IPS-18c (cell line): Measurements from ENCODE around the gene EHBP1.
"Not testable (repeated sequence)": the region's sequence is repeated elsewhere in the genome, so short reads cannot be mapped to it uniquely, and the experiment has no call there.

Experiments
- H3K4me3 ChIP-seq: 2 replicates; pipeline ENCODE4 v1.7.0; 2013; ENCODE audit warnings: low read depth, mild to moderate bottlenecking, low read length, moderate library complexity; ENCODE audit not compliant: insufficient read depth
- H3K9me3 ChIP-seq: one replicate; pipeline ENCODE4 v1.6.1; 2013; ENCODE audit warnings: mild to moderate bottlenecking, low read length, moderate library complexity; ENCODE audit not compliant: control insufficient read depth, insufficient read depth

The EHBP1 gene

GRCh38 chr2:62688771-62689170 is 16.7 kb upstream of the EHBP1 start:
- Histone ChIP-seq H3K4me3 (no peak overlapping the region), H3K9me3 (no peaks in the 10 kb centered on the region)

GRCh38 chr2:62691186-62691585 is 14.3 kb upstream of the EHBP1 start:
- Histone ChIP-seq H3K9me3 (no peaks in the 10 kb centered on the region), H3K4me3 (no peak overlapping the region)

GRCh38 chr2:62692225-62692624 is 13.3 kb upstream of the EHBP1 start:
- Histone ChIP-seq H3K9me3 (no peaks in the 10 kb centered on the region), H3K4me3 (no peak overlapping the region)

DNA sequence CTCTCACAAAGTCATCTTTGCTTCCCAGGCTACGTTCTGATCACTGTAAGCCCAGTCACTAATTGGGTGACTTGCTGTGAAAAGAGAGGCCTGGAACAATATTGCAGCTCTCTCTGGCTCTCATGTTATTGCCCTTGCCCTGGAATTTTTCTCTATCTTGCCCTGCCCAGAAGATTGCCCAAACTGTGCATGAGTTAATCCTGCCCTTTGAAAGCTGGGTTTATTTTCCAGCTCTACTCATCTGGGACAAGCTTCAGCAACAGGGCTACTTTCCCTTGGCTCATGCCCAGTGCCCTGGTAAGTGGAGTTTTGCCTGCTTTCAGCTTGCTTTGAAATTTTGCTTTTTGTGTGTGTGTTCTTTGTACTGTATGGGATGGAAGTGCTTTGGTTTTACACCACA is 6.9 kb upstream of the EHBP1 start:
- no peaks in the 10 kb centered on the region for H3K9me3 ChIP-seq
- no peak overlapping the region for H3K4me3 ChIP-seq

DNA sequence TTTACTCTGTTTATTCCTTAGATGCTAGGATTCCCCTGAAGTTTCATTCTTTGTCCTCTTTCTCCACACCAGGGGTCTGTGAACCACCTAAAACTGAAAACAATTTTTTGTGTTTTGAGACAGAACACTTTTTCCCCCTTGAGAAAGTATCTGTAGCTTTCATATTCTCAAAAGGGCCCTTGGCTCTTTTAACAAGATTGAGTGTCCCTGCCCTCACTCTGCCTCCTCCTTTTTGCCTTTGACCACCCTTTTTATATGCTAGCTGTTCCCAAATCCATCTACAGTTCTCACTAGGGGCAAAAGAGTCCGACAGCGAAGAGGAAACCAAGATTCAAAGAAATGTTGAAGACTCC is 883 bp upstream of the EHBP1 start:
- Histone ChIP-seq H3K4me3 (peak overlapping the region; percentile 61), H3K9me3 (peaks cover 2% of the 10 kb centered on the region)

DNA sequence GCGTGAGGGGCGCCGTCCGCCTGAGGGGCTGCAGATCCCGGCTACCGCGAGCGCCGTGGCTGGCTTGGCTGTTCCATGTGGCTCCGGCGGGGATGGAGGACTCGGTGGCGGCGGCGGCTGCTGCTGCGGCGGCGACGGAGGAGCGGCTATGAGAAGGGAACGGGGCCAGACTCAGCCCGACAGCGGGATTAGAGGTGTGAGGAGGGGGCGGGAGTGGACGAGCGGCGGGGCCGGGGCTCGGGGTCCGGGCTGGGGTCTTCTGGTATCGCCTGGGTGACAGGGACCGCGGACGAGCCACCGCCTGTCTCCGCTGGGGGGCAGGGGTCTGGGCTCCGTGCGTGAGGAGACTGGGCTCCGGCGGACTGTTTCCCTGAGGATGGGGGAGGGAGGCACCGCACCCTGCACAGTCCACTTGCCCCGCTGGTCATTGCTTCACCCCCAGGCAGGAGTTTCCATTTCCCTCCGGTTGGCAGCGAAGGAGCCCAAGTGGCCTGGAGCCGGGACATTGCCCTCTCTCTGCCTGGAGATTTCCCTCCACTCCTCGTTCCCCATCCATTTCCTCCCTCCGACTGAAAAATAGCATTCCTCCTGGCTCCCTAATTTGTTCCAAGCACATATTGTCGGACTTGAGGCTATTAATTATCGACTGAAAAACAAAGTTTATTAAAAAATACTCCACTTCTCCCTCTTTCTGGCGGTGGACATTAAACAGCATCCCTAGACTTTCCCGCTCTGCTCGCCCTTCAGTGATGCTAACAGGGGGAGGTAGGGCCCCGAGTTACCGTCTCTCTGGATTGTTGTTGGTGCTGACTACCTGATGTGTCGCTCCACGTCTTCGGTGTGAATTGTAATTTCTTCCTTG is 577 bp downstream of the EHBP1 start:
- Histone ChIP-seq H3K9me3 (peaks cover 2% of the 10 kb centered on the region), H3K4me3 (peak overlapping the region; percentile 90)

- H3K4me3 ChIP-seq = peak overlapping the region; percentile 90
Measured at GRCh38 chr2:62706721-62707521, 1.4 kb downstream of the EHBP1 start.

DNA sequence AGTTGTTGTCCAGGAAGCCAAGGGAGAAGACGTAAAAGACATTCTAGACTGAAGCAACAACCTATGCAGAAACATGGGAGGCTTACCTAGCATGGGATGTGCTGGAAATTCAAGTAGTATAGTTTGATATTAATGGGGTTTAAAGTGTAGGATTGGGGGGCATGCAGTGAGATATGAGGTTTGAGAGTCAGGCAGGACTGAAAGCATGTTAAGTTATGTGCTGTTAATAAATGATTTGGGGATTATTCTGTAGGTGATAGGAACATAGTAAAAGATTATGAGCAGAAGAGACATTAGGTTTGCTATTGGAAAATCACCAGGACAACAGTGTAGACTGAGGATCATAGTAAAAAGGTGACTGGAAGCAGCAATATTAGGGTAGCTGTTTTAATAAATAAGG is 3.2 kb downstream of the EHBP1 start:
- no peak overlapping the region for H3K4me3 ChIP-seq

More at GRCh38 chr2:62706721-62707521, 1.4 kb downstream of the EHBP1 start:
- peaks cover 2% of the 10 kb centered on the region for H3K9me3 ChIP-seq

DNA sequence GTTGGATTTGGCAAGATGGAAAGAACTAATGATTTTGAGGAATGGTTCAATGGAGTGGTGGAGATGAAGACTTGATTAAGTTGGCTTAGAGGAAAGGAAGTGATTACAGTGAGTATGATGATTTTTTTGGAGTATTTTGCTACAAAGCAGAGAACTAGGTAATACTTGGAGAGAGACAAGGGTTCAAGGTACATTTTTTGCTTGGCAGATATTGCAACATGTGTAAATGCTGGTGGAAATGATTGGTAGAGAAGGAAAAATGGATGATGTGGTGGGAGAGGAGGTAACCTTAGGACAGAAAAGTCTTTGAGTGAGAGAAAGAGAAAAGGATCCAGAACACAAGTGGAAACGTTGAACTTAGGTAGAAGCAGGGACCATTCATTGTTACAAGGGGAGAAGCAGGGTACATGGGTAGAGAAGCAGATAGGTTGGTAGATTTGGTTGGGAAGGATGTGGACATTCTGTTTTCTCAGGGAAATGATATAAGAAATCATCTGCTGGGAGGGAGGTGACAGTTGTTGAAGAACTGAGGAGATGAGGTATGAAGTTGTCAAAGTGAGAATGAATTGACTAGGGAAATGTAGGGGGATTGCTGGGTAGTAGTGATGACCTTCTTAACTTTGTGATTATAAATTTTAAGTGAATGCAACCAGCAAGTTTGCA is 6.5 kb downstream of the EHBP1 start:
- no peak overlapping the region for H3K4me3 ChIP-seq
- H3K9me3 ChIP-seq = no peaks in the 10 kb centered on the region

More for the DNA sequence above, 3.2 kb downstream of the EHBP1 start:
- peaks cover 2% of the 10 kb centered on the region for H3K9me3 ChIP-seq

GRCh38 chr2:62713196-62713595 is 7.7 kb downstream of the EHBP1 start:
- not testable (repeated sequence) for H3K9me3 ChIP-seq

GRCh38 chr2:62713837-62714236 is 8.3 kb downstream of the EHBP1 start:
- H3K4me3 ChIP-seq = no peak overlapping the region

More at GRCh38 chr2:62713196-62713595, 7.7 kb downstream of the EHBP1 start:
- not testable (repeated sequence) for H3K4me3 ChIP-seq

DNA sequence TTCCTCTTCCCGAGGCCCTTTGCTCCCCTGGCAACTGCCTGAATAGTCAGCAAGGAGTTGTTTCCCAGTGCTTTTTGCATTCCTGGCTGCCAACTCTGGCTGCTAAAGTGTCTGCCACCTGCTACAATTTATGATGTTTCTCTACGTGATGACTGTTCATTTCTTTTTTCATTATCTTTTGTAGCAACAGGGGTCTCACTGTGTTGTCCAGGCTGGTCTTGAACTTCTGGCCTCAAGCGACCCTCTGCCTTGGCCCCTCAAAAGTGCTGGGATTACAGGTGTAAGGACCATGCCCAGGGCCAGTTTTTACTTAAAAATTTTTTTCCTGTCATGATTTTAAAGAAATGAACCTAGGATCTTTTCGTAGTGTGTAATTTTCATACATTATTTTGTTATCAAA is 11.3 kb downstream of the EHBP1 start:
- Histone ChIP-seq H3K9me3 (no peaks in the 10 kb centered on the region), H3K4me3 (no peak overlapping the region)

More at GRCh38 chr2:62713837-62714236, 8.3 kb downstream of the EHBP1 start:
- no peaks in the 10 kb centered on the region for H3K9me3 ChIP-seq

- Histone ChIP-seq H3K4me3 (no peak overlapping the region), H3K9me3 (no peaks in the 10 kb centered on the region)
Measured at GRCh38 chr2:62717503-62718081, 12.1 kb downstream of the EHBP1 start.

DNA sequence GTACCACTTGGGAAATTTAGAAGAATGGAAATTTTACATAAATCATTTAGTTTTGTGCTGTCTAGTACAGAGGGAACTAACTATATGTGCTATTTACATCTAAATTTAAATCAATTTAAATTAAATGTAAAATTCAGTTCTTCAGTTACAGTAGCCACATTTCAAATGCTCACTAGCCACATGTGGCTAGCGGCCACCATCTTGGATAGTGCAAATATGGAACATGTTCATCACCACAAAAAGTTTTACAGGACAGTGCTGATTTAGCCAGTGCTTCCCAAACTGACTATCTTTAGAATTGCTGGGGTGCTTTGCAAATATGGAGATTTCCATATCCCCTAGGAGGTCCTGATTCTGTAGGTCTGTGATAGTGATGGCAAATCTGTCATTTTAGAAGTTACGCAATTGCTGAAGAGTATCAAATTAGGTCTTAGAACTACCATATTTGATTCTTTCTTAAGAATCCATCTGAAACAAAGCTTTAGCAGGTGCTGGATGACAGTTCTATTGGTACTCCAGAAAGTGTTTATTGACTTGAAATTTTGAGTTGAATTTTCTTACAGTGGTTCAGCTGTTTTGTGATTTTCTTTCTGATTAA is 12.8 kb downstream of the EHBP1 start:
- no peaks in the 10 kb centered on the region for H3K9me3 ChIP-seq
- no peak overlapping the region for H3K4me3 ChIP-seq

- no peak overlapping the region for H3K4me3 ChIP-seq
- H3K9me3 ChIP-seq = no peaks in the 10 kb centered on the region
Measured at GRCh38 chr2:62719757-62720156, 14.2 kb downstream of the EHBP1 start.

DNA sequence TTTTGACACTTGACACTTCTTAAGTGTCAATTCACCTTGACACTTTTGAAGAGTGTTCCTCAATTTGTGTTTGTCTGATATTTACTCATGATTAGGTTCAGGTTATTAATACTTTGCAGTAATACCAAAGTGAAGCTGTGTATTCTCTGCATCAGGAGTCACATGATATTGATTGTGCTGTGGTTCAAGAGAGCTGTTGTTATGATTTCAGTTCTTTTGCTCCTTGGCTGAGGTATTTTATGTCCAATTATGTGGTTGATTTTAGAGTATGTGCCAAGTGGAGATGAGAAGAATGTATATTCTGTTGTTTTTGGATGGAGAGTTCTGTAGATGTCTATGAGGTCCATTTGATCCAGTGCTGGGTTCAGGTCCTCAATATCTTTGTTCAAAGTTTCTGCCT is 17.2 kb downstream of the EHBP1 start:
- Histone ChIP-seq H3K9me3 (no peaks in the 10 kb centered on the region), H3K4me3 (no peak overlapping the region)

DNA sequence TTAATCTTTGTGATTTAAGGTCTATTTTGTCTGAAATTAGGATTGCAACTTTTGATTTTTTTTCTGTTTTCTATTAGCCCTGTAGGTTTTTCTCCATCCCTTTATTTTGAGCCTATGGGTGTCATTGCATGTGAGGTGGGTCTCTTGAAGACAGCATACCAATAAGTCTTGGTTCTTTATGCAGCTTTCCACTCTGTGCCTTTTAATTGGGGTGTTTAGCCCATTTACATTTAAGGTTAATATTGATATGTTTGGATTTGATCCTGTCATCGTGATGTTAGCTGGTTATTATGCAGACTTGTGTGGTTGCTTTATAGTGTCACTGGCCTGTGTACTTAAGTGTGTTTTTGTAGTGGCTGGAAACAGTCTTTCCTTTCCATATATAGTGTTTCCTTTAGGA is 17.7 kb downstream of the EHBP1 start:
- no peak overlapping the region for H3K4me3 ChIP-seq
- no peaks in the 10 kb centered on the region for H3K9me3 ChIP-seq
